Panc1 (cell line): ENCODE measurements around the gene HLA-DQB1.

Experiments used
- CTCF ChIP-seq: fragments of 450-650 bp; IDR thresholded peaks from 2 replicates; pipeline ENCODE4 v1.5.1; 2017; ENCODE audit warnings: mild to moderate bottlenecking
- POLR2AphosphoS5 ChIP-seq: IDR thresholded peaks from 2 replicates; pipeline ENCODE4 v1.6.1; 2012; ENCODE audit warnings: mild to moderate bottlenecking, low read depth, low read length, moderate library complexity
- REST ChIP-seq, 2 experiments: IDR thresholded peaks; 2 replicates each; pipeline ENCODE4 v1.6.1; 2011 to 2012; ENCODE audit warnings: low read depth in 2 of 2, control low read depth in 1 of 2, low read length in 1 of 2, mild to moderate bottlenecking in 1 of 2, moderate library complexity in 1 of 2; ENCODE audit not compliant: insufficient read depth in 1 of 2
- TCF7L2 ChIP-seq: IDR thresholded peaks from 2 replicates; pipeline ENCODE4 v1.6.1; 2011; ENCODE audit warnings: mild to moderate bottlenecking, low read depth, low read length, inconsistent platforms

GRCh38 chr6:32666420-32667300 is at the start of gene HLA-DQB1:
- TF ChIP-seq CTCF (no peak), TCF7L2 (no peak), REST (IDR thresholded peaks at IDR 0.05; ENCODE audit: insufficient read depth in 1 of 2, low read depth in 2 of 2, low read length in 1 of 2) (no peak), POLR2AphosphoS5 (no peak)
